Endothelial cell (in vitro differentiated cells): ENCODE data around the gene NEK4. TPM values are rescaled to one million over a fixed set of nuclear protein-coding genes. Genes with fewer than 3 reads are reported as not detected.
A peak's percentile ranks its signal among the peaks of the same experiment; 100 is the strongest.

Experiments used
- DNase-seq: peaks from one replicate; pipeline ENCODE4 v3.0.0; 2021; ENCODE audit warnings: low spot score
- H3K27ac Mint-ChIP-seq: one replicate; pipeline ENCODE4 v1.8.0; 2021; ENCODE audit warnings: mixed read lengths, inconsistent platforms; ENCODE audit not compliant: unreplicated experiment
- H3K27me3 Mint-ChIP-seq: one replicate; pipeline ENCODE4 v1.8.0; 2021; ENCODE audit warnings: mild to moderate bottlenecking, moderate library complexity, mixed read lengths, inconsistent platforms; ENCODE audit not compliant: unreplicated experiment
- H3K36me3 Mint-ChIP-seq: one replicate; pipeline ENCODE4 v1.8.0; 2021; ENCODE audit warnings: mild to moderate bottlenecking, low read depth, mixed read lengths, inconsistent platforms; ENCODE audit not compliant: unreplicated experiment
- H3K4me1 Mint-ChIP-seq: one replicate; pipeline ENCODE4 v1.8.0; 2021; ENCODE audit warnings: mild to moderate bottlenecking, mixed read lengths, inconsistent platforms; ENCODE audit not compliant: unreplicated experiment
- H3K4me3 Mint-ChIP-seq: one replicate; pipeline ENCODE4 v1.8.0; 2021; ENCODE audit warnings: mild to moderate bottlenecking, mixed read lengths, inconsistent platforms; ENCODE audit not compliant: unreplicated experiment
- H3K9me3 Mint-ChIP-seq: one replicate; pipeline ENCODE4 v1.8.0; 2021; ENCODE audit warnings: mixed read lengths, inconsistent platforms; ENCODE audit not compliant: unreplicated experiment
- total RNA-seq: library from RNA; stranded (reverse); fragmentation: NEBNext Ultra II Directional; extraction: Animal tissue kit (Norgen Biotek cat#: 25700); gene quantifications from one replicate; pipeline ENCODE4 v1.2.1, GENCODE V29; 2021; ENCODE audit not compliant: unreplicated experiment
- TF ChIP-seq, protein P1 (sequence below): fragments of 200-600 bp; sonication (generic); IDR thresholded peaks from one replicate; pipeline ENCODE4 v1.5.0; 2021; ENCODE audit warnings: antibody characterized with exemption; ENCODE audit not compliant: unreplicated experiment

Gene NEK4
- total RNA-seq, 1 donor from 2014 or later: 16.9 TPM

DNA sequence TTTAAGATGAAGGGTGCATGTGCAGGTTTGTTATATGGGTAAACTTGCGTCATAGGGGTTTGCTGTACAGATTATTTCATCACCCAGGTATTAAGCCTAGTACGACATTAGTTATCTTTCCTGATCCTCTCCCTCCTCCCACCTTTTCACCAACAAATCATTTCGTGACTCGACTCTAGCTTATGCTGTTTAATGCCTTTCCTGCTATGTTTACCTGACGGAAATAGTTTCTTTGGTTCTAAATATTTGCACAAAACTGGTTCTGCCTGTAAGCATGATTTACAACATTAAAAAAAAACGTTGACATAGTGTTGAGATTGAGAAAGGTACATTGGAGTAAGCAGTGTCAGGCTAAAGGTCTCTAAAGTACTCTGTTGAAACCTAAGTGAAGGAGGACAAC is 82.5 kb downstream of the NEK4 start:
- H3K27ac Mint-ChIP-seq: no peak overlapping the region
- DNase-seq: no peak
- no peak overlapping the region for H3K4me3 Mint-ChIP-seq
- peaks cover 16% of the 10 kb centered on the region for H3K4me1 Mint-ChIP-seq
- peaks cover 37% of the 10 kb centered on the region for H3K36me3 Mint-ChIP-seq
- H3K9me3 Mint-ChIP-seq: no peaks in the 10 kb centered on the region
- H3K27me3 Mint-ChIP-seq: peaks cover 5% of the 10 kb centered on the region
- TF ChIP-seq, protein P1, sequence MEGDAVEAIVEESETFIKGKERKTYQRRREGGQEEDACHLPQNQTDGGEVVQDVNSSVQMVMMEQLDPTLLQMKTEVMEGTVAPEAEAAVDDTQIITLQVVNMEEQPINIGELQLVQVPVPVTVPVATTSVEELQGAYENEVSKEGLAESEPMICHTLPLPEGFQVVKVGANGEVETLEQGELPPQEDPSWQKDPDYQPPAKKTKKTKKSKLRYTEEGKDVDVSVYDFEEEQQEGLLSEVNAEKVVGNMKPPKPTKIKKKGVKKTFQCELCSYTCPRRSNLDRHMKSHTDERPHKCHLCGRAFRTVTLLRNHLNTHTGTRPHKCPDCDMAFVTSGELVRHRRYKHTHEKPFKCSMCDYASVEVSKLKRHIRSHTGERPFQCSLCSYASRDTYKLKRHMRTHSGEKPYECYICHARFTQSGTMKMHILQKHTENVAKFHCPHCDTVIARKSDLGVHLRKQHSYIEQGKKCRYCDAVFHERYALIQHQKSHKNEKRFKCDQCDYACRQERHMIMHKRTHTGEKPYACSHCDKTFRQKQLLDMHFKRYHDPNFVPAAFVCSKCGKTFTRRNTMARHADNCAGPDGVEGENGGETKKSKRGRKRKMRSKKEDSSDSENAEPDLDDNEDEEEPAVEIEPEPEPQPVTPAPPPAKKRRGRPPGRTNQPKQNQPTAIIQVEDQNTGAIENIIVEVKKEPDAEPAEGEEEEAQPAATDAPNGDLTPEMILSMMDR: no peak

DNA sequence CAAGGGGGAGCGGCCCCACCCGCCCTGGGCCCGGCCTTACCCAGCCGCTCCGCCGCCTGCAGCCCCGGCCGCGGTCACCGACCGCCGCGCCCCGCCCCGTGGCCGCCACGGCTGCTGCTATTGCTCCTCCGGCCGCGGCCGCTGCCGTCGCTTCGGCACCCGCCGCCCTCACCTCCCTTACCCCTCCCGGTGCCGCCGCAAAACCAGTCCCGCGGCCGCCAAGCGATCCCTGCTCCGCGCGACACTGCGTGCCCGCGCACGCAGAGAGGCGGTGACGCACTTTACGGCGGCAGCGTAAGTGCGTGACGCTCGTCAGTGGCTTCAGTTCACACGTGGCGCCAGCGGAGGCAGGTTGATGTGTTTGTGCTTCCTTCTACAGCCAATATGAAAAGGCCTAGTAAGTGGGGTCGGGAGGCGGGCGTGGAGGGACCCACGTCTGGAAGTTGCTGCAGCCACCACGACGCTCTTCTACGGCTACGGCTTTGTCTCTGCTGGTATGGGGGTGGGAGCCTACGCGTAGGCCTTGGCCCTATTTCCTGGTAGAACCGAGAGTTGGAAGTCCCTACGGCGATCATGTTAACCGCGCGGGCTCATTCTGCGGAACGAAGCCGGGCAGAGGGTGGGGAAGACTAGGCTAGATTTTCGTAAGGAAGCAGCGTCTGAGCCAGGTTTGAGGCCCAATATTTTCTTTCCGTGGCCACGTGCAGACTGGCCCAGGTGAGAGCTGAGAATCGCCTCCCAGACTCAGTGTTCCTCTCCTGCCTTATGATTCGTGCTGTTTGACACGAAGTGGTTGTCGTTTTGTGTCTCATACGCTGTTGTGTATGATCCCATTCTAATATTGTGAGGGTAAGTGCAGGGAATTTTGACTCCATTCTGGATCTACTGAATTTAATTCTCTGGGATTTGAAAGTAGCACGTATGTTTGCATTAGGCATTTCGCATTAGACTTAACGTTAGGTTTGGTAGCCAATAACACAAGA is 84.7 kb downstream of the NEK4 start, which contains the start of the genes GNL3 and PBRM1:
Gene GNL3 (plus strand): TSS at position 324 of the 983 bp plus-strand sequence. CDS start 61 bp downstream, at position 385.
Gene PBRM1 (minus strand): TSS at position 205 of the 983 bp plus-strand sequence.
- Mint-ChIP-seq H3K36me3 (peaks cover 28% of the 10 kb centered on the region), H3K27ac (peak within 1 kb of the TSS; percentile 98), H3K4me1 (peaks cover 19% of the 10 kb centered on the region), H3K27me3 (peaks cover 5% of the 10 kb centered on the region), H3K9me3 (no peaks in the 10 kb centered on the region), H3K4me3 (peak within 1 kb of the TSS; percentile 99)
- DNase-seq: peak; percentile 93
- TF ChIP-seq, protein P1: no peak

GRCh38 chr3:52685285-52685708 is 85.4 kb downstream of the NEK4 start:
- Mint-ChIP-seq H3K27ac (peak overlapping the region; percentile 94), H3K4me1 (peaks cover 19% of the 10 kb centered on the region), H3K27me3 (peaks cover 5% of the 10 kb centered on the region), H3K9me3 (no peaks in the 10 kb centered on the region), H3K36me3 (peaks cover 27% of the 10 kb centered on the region), H3K4me3 (peak overlapping the region; percentile 94)
- peak; percentile 70 for DNase-seq
- TF ChIP-seq, protein P1: no peak

DNA sequence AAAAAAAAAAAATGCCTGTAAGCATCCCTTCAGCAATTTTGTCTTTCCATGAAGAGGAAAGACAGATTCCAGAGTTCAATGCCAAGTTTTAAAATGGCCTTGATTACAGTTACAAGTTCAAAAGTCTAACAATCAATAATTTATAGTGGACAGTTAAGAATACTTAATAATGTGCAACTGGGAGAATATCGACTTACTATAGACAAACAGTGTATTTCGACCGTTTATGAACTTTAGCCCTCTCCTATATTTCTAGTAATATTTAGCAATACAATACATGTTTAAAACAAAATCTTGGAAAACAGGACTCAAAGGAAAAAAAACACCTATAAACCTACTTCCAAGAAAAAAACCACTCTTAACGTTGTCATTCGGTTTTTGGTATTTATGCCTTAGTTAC is 86.6 kb downstream of the NEK4 start:
- DNase-seq: no peak
- TF ChIP-seq, protein P1: no peak
- peak overlapping the region; percentile 94 for H3K27ac Mint-ChIP-seq
- H3K9me3 Mint-ChIP-seq: no peaks in the 10 kb centered on the region
- H3K4me3 Mint-ChIP-seq: peak overlapping the region; percentile 94
- peaks cover 5% of the 10 kb centered on the region for H3K27me3 Mint-ChIP-seq
- H3K4me1 Mint-ChIP-seq: peaks cover 19% of the 10 kb centered on the region
- H3K36me3 Mint-ChIP-seq: peaks cover 21% of the 10 kb centered on the region

GRCh38 chr3:52683611-52684010 is 87.1 kb downstream of the NEK4 start:
- no peak for DNase-seq

More at GRCh38 chr3:52683611-52684010, 87.1 kb downstream of the NEK4 start:
- Mint-ChIP-seq H3K27ac (no peak overlapping the region), H3K9me3 (no peaks in the 10 kb centered on the region), H3K4me3 (no peak overlapping the region), H3K36me3 (peaks cover 22% of the 10 kb centered on the region), H3K4me1 (peaks cover 19% of the 10 kb centered on the region), H3K27me3 (peaks cover 5% of the 10 kb centered on the region)
- TF ChIP-seq, protein P1: no peak
